ENCODE measurements around the gene DPP8. TPM values are rescaled to one million over a fixed set of nuclear protein-coding genes. Genes with fewer than 3 reads are reported as not detected.
A peak's percentile ranks its signal among the peaks of the same experiment; 100 is the strongest.

DPP8 gene
- total and polyA plus RNA-seq, 4 donors: 5.5 to 22.7 (median 17.5) TPM

DNA sequence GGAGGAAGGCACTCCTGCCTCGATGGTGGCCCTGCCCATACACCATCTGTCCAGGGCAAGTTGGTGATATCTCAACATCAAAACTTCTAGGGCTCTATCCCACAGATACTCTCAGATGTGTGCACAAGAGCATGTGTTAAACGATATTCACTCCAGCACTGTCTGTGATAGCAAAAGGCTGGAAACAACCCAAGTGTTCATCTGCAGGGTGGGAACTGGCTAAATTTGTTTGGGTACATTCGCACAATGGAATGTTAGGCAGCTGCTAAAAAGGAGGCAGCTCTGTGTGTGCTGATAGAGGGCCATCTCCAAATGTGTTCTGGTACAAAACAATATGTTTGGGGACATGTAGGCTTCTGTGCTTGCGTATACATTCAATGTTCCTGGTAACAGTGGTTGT, 114.5 kb downstream of the DPP8 start:
- H3K9me3 ChIP-seq (ENCODE audit: control insufficient read depth in 4 of 4, low read length in 3 of 4): no peaks in the 10 kb centered on the region
- no peak overlapping the region for H3K4me3 ChIP-seq (ENCODE audit: low read depth in 1 of 3, low read length in 3 of 3)
- DNase-seq (ENCODE audit: low spot score): no peak
- no peaks in the 10 kb centered on the region for H3K27me3 ChIP-seq (ENCODE audit: control insufficient read depth in 4 of 4, insufficient read depth in 4 of 4, low read length in 3 of 4)
- 88% methylated on average over 4 of the region's 4 CpGs for WGBS
- H3K4me1 ChIP-seq (ENCODE audit: control insufficient read depth in 4 of 4, insufficient read depth in 4 of 4, low read length in 3 of 4): peaks cover 0 to 5% (median 0%) of the 10 kb centered on the region in 4 donors
- H3K27ac ChIP-seq (ENCODE audit: low read depth in 1 of 2, low read length in 2 of 2): no peak overlapping the region
- TF ChIP-seq GABPA (IDR thresholded peaks at IDR 0.05 in 1 of 2, conservative IDR thresholded peaks at IDR 0.05 in 1 of 2): no peak
- TF ChIP-seq FOXA1 (IDR thresholded peaks at IDR 0.05): no peak
- no peak for TF ChIP-seq JUND (IDR thresholded peaks at IDR 0.05)
- TF ChIP-seq SP1 (IDR thresholded peaks at IDR 0.05): no peak
- no peaks in the 10 kb centered on the region for H3K36me3 ChIP-seq (ENCODE audit: control insufficient read depth in 4 of 4, insufficient read depth in 3 of 4, low read depth in 1 of 4, low read length in 3 of 4)
- H3K9ac ChIP-seq (ENCODE audit: low read depth in 1 of 2, low read length in 2 of 2): no peak overlapping the region

DNA sequence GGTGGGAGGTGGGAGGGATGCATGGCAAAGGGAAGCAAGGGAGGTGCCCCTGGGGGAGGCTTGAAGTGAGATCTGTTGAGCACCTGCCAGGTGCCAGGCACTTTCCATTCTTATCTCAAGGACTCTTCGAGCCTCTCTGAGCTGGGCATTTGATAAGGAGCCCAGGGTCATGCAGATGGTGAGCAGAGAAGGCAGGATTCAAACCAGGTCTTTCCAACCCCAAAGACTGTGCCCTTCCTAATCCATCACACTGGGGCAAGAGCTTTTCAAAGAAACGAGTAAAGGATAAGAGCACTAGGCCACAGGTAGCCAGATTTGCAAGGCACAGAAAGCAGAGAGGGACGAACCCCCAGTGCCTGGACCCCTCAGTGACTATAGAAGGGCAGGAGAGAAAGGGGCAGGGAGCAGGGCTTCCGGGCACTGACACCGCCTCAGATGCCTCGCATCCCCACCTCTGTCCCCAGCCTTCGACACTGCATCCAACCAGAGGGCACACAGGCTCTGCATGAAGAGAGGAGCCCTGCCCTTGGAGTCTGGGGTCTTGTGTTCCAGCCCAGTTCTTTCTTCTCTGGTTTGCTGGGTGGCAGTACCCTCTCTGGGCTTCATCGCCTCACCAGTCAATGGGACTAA, 115.8 kb downstream of the DPP8 start:
- DNase-seq (ENCODE audit: low spot score): no peak
- no peak overlapping the region for H3K4me3 ChIP-seq (ENCODE audit: low read depth in 1 of 3, low read length in 3 of 3)
- H3K36me3 ChIP-seq (ENCODE audit: control insufficient read depth in 4 of 4, insufficient read depth in 3 of 4, low read depth in 1 of 4, low read length in 3 of 4): no peaks in the 10 kb centered on the region
- H3K27ac ChIP-seq (ENCODE audit: low read depth in 1 of 2, low read length in 2 of 2): no peak overlapping the region
- no peak for TF ChIP-seq RAD21 (IDR thresholded peaks at IDR 0.05)
- no peak for TF ChIP-seq HNF4A (conservative IDR thresholded peaks at IDR 0.05)
- no peak for TF ChIP-seq FOXA1 (IDR thresholded peaks at IDR 0.05)
- TF ChIP-seq JUND (IDR thresholded peaks at IDR 0.05): no peak
- TF ChIP-seq SP1 (IDR thresholded peaks at IDR 0.05): no peak
- TF ChIP-seq HNF4G (IDR thresholded peaks at IDR 0.05): no peak
- H3K9me3 ChIP-seq (ENCODE audit: control insufficient read depth in 4 of 4, low read length in 3 of 4): no peaks in the 10 kb centered on the region
- H3K4me1 ChIP-seq (ENCODE audit: control insufficient read depth in 4 of 4, insufficient read depth in 4 of 4, low read length in 3 of 4): peaks cover 0 to 5% (median 0%) of the 10 kb centered on the region in 4 donors
- WGBS: 92% methylated on average over 8 of the region's 8 CpGs
- no peak overlapping the region for H3K9ac ChIP-seq (ENCODE audit: low read depth in 1 of 2, low read length in 2 of 2)
- no peaks in the 10 kb centered on the region for H3K27me3 ChIP-seq (ENCODE audit: control insufficient read depth in 4 of 4, insufficient read depth in 4 of 4, low read length in 3 of 4)

DNA sequence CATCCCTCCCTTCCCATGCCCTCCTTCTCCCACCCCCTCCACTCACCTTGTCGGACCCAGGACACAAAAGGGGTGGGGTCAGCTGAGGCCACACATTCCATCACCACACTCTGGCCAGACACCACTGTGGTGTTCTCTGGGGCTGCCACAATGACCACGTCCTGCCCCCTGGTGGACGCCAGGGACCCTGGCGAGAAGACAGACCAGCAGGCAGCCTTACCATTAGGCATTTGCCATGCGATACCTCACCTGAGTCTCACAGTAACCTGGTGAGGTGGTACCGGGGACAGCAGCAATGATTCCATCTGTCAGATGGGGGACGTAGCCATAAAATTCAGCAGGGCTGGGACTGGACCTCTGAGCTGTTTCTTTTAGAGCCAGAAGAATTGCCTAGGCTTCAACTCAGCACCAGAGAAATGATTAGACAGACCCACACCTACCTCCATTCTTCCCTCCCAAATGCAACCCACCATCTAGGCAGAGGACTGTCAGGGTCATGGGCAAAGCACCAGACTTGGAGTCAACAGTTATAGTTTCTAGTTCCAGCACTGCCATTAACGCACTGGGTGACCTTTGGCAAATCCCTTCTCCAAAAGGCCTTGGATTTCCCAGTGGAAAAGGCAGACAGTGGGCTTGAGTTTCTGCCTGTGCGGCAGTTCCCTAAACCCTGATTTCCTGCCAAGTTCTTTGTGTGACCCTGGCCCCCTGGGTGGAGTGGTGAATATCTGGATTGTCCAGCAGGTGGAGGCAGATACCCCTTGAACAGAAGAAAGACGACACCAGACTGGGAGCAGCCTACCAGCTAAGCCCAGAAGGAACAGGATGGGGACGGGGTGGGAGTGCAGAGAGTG, 116.5 kb downstream of the DPP8 start:
- H3K27ac ChIP-seq (ENCODE audit: low read depth in 1 of 2, low read length in 2 of 2): no peak overlapping the region
- WGBS: 30% methylated on average over 11 of the region's 11 CpGs

More for the DNA sequence above, 116.5 kb downstream of the DPP8 start:
- Histone ChIP-seq H3K4me1 (ENCODE audit: control insufficient read depth in 4 of 4, insufficient read depth in 4 of 4, low read length in 3 of 4) (peaks cover 0 to 5% (median 0%) of the 10 kb centered on the region in 4 donors), H3K9ac (ENCODE audit: low read depth in 1 of 2, low read length in 2 of 2) (no peak overlapping the region), H3K9me3 (ENCODE audit: control insufficient read depth in 4 of 4, low read length in 3 of 4) (no peaks in the 10 kb centered on the region), H3K4me3 (ENCODE audit: low read depth in 1 of 3, low read length in 3 of 3) (no peak overlapping the region), H3K36me3 (ENCODE audit: control insufficient read depth in 4 of 4, insufficient read depth in 3 of 4, low read depth in 1 of 4, low read length in 3 of 4) (no peaks in the 10 kb centered on the region), H3K27me3 (ENCODE audit: control insufficient read depth in 4 of 4, insufficient read depth in 4 of 4, low read length in 3 of 4) (peaks cover 0 to 3% (median 0%) of the 10 kb centered on the region in 4 donors)
- DNase-seq (ENCODE audit: low spot score): peak; percentile 63
- TF ChIP-seq SP1 (IDR thresholded peaks at IDR 0.05) (no peak), EGR1 (IDR thresholded peaks at IDR 0.05; ENCODE audit: low read depth in 2 of 2) (no peak), NR2F2 (IDR thresholded peaks at IDR 0.05) (peak; percentile 38), RXRA (IDR thresholded peaks at IDR 0.05) (peak in 1 of 2 donors; percentile 47), TAF1 (conservative IDR thresholded peaks at IDR 0.05) (no peak), JUND (IDR thresholded peaks at IDR 0.05) (no peak), HNF4A (conservative IDR thresholded peaks at IDR 0.05) (peak in 1 of 2 donors; percentile 6), RAD21 (IDR thresholded peaks at IDR 0.05) (peak; percentile 62 to 82), FOXA1 (IDR thresholded peaks at IDR 0.05) (no peak)
- TF ChIP-seq, protein P1, sequence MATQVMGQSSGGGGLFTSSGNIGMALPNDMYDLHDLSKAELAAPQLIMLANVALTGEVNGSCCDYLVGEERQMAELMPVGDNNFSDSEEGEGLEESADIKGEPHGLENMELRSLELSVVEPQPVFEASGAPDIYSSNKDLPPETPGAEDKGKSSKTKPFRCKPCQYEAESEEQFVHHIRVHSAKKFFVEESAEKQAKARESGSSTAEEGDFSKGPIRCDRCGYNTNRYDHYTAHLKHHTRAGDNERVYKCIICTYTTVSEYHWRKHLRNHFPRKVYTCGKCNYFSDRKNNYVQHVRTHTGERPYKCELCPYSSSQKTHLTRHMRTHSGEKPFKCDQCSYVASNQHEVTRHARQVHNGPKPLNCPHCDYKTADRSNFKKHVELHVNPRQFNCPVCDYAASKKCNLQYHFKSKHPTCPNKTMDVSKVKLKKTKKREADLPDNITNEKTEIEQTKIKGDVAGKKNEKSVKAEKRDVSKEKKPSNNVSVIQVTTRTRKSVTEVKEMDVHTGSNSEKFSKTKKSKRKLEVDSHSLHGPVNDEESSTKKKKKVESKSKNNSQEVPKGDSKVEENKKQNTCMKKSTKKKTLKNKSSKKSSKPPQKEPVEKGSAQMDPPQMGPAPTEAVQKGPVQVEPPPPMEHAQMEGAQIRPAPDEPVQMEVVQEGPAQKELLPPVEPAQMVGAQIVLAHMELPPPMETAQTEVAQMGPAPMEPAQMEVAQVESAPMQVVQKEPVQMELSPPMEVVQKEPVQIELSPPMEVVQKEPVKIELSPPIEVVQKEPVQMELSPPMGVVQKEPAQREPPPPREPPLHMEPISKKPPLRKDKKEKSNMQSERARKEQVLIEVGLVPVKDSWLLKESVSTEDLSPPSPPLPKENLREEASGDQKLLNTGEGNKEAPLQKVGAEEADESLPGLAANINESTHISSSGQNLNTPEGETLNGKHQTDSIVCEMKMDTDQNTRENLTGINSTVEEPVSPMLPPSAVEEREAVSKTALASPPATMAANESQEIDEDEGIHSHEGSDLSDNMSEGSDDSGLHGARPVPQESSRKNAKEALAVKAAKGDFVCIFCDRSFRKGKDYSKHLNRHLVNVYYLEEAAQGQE (IDR thresholded peaks at IDR 0.05): no peak
- TF ChIP-seq, protein P2, sequence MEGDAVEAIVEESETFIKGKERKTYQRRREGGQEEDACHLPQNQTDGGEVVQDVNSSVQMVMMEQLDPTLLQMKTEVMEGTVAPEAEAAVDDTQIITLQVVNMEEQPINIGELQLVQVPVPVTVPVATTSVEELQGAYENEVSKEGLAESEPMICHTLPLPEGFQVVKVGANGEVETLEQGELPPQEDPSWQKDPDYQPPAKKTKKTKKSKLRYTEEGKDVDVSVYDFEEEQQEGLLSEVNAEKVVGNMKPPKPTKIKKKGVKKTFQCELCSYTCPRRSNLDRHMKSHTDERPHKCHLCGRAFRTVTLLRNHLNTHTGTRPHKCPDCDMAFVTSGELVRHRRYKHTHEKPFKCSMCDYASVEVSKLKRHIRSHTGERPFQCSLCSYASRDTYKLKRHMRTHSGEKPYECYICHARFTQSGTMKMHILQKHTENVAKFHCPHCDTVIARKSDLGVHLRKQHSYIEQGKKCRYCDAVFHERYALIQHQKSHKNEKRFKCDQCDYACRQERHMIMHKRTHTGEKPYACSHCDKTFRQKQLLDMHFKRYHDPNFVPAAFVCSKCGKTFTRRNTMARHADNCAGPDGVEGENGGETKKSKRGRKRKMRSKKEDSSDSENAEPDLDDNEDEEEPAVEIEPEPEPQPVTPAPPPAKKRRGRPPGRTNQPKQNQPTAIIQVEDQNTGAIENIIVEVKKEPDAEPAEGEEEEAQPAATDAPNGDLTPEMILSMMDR (IDR thresholded peaks at IDR 0.05; ENCODE audit: low read depth, low read length, missing input control): peak; percentile 66

All from liver (tissue), 9 donors.